A549 (cell line): ENCODE results near the gene KIF1A. TPM values are rescaled to one million over a fixed set of nuclear protein-coding genes. Genes with fewer than 3 reads are reported as not detected.

Experiments used
- ATAC-seq, 2 experiments: fragments of 200-7000 bp in 1 of 2; fragments of >200 bp in 1 of 2; cut with Nextera tagmentation in 1 of 2; cut with Tn5 transposase in 1 of 2; 3 replicates each; pipeline versions ENCODE4 v1.8.0 to v1.9.1; 2018 to 2020; ENCODE audit warnings: mild to moderate bottlenecking in 1 of 2, moderate library complexity in 1 of 2
- CTCF ChIA-PET: fragments of 300-600 bp; sonication (Branson Sonifier 250); formaldehyde crosslinking; extraction: SDS; loops from one replicate; lab custom pipeline; 2021; ENCODE audit warnings: antibody characterized with exemption, inconsistent platforms; lab: Yijun Ruan, JAX
- POLR2A ChIA-PET: fragments of 350-600 bp; formaldehyde crosslinking; extraction: SDS; loops from one replicate; lab custom pipeline; 2021; ENCODE audit warnings: antibody characterized with exemption, inconsistent platforms; lab: Yijun Ruan, JAX
- DNase-seq, 2 experiments: peaks; one replicate each; pipeline versions ENCODE4 v3.0.0 to v3.0.0-alpha.2; 2011 to 2016; ENCODE audit warnings: low read depth in 1 of 2, low spot score in 1 of 2
- FAIRE-seq: peaks from 2 replicates; lab custom pipeline; 2011; peaks lifted over from hg19 to GRCh38; lab: Jason Lieb, UNC
- H3K27ac ChIP-seq, 2 experiments: fragments of >200 bp; sonication (Bioruptor Twin); formaldehyde crosslinking; 3 replicates each; pipeline ENCODE4 v1.5.1; 2016 to 2017
- H3K4me1 ChIP-seq: fragments of >200 bp; sonication (Bioruptor Twin); formaldehyde crosslinking; 3 replicates; pipeline ENCODE4 v1.6.1; 2016
- H3K4me2 ChIP-seq: fragments of >200 bp; sonication (Bioruptor Twin); formaldehyde crosslinking; 3 replicates; pipeline ENCODE4 v1.6.1; 2016
- H3K4me3 ChIP-seq: fragments of >200 bp; sonication (Bioruptor Twin); formaldehyde crosslinking; 3 replicates; pipeline ENCODE4 v1.5.1; 2016
- H3K9me3 ChIP-seq: fragments of >200 bp; sonication (Bioruptor Twin); formaldehyde crosslinking; 3 replicates; pipeline ENCODE4 v1.6.1; 2016
- BHLHE40 ChIP-seq: IDR thresholded peaks from 2 replicates; pipeline ENCODE4 v1.6.1; 2012; ENCODE audit warnings: low read depth, low read length, inconsistent platforms
- CBX8 ChIP-seq: fragments of 200-600 bp; sonication (generic); IDR thresholded peaks from 2 replicates; pipeline ENCODE4 v1.6.1; 2016
- CHD4 ChIP-seq: fragments of 200-600 bp; sonication (generic); IDR thresholded peaks from 2 replicates; pipeline ENCODE4 v1.6.1; 2016; ENCODE audit warnings: antibody characterized with exemption, mild to moderate bottlenecking, borderline replicate concordance
- EP300 ChIP-seq, 2 experiments: fragments of >200 bp; sonication (Bioruptor Twin); formaldehyde crosslinking; IDR thresholded peaks; 2 replicates in 1 of 2; 3 replicates in 1 of 2; pipeline ENCODE4 v1.6.1; 2016 to 2017
- FOXS1 ChIP-seq: fragments of 250-450 bp; sonication (Bioruptor Pico); IDR thresholded peaks from 2 replicates; pipeline ENCODE4 v1.5.0; 2020; ENCODE audit warnings: mild to moderate bottlenecking, moderate library complexity
- KDM5A ChIP-seq: fragments of 200-600 bp; sonication (generic); IDR thresholded peaks from 2 replicates; pipeline ENCODE4 v1.6.1; 2016; ENCODE audit warnings: antibody characterized with exemption, mild to moderate bottlenecking
- MAFK ChIP-seq: fragments of 450-650 bp; IDR thresholded peaks from 2 replicates; pipeline ENCODE4 v1.6.1; 2014; ENCODE audit not compliant: partially characterized antibody
- MAZ ChIP-seq: fragments of 150-350 bp; IDR thresholded peaks from 2 replicates; pipeline ENCODE4 v1.6.1; 2014; ENCODE audit warnings: antibody characterized with exemption, low read depth, low read length, borderline replicate concordance
- POLR2A ChIP-seq: IDR thresholded peaks from 2 replicates; pipeline ENCODE4 v1.6.1; 2012; ENCODE audit warnings: mild to moderate bottlenecking, low read length
- POLR2AphosphoS2 ChIP-seq: conservative IDR thresholded peaks from 2 replicates; pipeline ENCODE4 v1.6.1; 2012; ENCODE audit warnings: low read length, improper control_type of control experiment, inconsistent platforms
- RAD21 ChIP-seq, 2 experiments: fragments of >200 bp in 1 of 2; sonication (Bioruptor Twin) in 1 of 2; formaldehyde crosslinking in 1 of 2; IDR thresholded peaks in 1 of 2; conservative IDR thresholded peaks in 1 of 2; 2 replicates in 1 of 2; 3 replicates in 1 of 2; pipeline ENCODE4 v1.6.1; 2012 to 2018; ENCODE audit warnings: inconsistent platforms in 1 of 2
- RCOR1 ChIP-seq: fragments of 150-350 bp; IDR thresholded peaks from 2 replicates; pipeline ENCODE4 v1.6.1; 2014; ENCODE audit warnings: antibody characterized with exemption, low read length, low read depth
- RNF2 ChIP-seq: fragments of 200-600 bp; sonication (generic); IDR thresholded peaks from 2 replicates; pipeline ENCODE4 v1.6.1; 2016; ENCODE audit warnings: low read depth, mild to moderate bottlenecking, antibody characterized with exemption, moderate library complexity, borderline replicate concordance
- ZC3H11A ChIP-seq: fragments of 450-650 bp; IDR thresholded peaks from 2 replicates; pipeline ENCODE4 v1.6.1; 2014; ENCODE audit warnings: antibody characterized with exemption, mild to moderate bottlenecking
- WGBS: methylation state at CpG from one replicate; pipeline ENCODE4 v1.1.6; 2017; ENCODE audit errors: missing lambda C conversion rate; 5-methylcytosine and 5-hydroxymethylcytosine counted together
- polyA plus RNA-seq, 4 experiments: library from polyadenylated mRNA; depleted of rRNA in 3 of 4; stranded (reverse); fragments of >200 nt; fragmentation: RNase III in 1 of 4; extraction: RNeasy Plus Mini Kit Qiagen cat#74134 plus additional on column Dnase treatment in 1 of 4; gene quantifications; 2 replicates in 3 of 4; 3 replicates in 1 of 4; pipeline ENCODE4 v1.2.3, GENCODE V29; 2011 to 2017
- TF ChIP-seq, protein P1 (sequence below): fragments of 250-450 bp; sonication (Bioruptor Pico); IDR thresholded peaks from 2 replicates; pipeline ENCODE4 v1.5.0; 2021; ENCODE audit warnings: mild to moderate bottlenecking, moderate library complexity, borderline replicate concordance
- TF ChIP-seq, protein P2 (sequence below): fragments of 450-650 bp; IDR thresholded peaks from 2 replicates; pipeline ENCODE4 v1.6.1; 2014; ENCODE audit warnings: antibody characterized with exemption
- TF ChIP-seq, protein P3 (sequence below): fragments of 150-350 bp; IDR thresholded peaks from 2 replicates; pipeline ENCODE4 v1.6.1; 2014; ENCODE audit warnings: low read depth, mild to moderate bottlenecking, low read length
- TF ChIP-seq, protein P4 (sequence below): IDR thresholded peaks from 2 replicates; pipeline ENCODE4 v1.6.1; 2012; ENCODE audit warnings: low read depth, borderline replicate concordance
- TF ChIP-seq, protein P5 (sequence below): fragments of >200 bp; sonication (Bioruptor Twin); formaldehyde crosslinking; IDR thresholded peaks from 3 replicates; pipeline ENCODE4 v1.6.1; 2016

The KIF1A gene
- polyA plus RNA-seq, 2 of the 4 experiments (the other 2 are of a cell fraction): 0.28 to 0.50 TPM

DNA sequence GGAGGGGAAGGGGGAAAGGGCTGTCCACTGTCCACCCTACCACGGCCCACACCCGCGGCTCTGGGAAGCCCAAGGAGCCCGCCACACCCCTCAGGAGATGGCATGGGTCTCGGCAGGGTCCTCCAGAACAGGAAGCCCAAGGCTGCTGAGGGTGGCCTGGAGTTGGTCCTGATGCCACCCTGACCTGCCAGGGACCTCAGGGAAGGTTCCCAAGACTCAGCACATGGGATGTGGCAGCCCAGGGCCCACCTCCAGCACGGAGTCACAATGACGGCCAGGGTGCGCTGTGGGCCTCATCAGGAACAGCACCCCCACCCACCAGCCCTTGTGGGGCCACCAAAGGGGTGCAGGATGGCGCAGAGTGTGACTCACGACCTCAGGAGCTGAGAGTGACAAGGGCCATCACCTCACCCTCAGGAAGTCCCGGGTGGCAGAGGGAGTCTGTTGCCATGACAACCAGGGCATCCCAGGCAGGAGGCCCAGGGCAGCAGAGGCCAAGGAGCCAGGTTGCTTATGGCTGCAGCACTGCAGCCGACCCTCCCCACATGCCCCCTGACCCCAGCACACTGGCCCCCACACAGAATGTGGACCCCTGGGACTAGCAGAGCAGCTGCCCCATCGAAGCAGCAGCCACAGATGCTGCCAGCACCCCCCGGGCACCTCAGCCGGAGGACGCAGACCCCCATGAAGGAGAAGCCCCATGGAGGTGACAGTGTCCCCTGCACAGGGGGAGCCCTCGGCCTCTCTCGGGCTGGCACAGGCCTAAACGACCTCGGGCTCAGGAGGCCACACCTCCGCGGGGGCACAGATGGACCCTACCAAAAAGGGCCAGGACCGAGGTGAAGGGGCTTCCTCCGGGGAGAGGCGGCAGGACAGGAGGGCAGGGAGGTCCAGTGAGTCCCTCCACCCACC lies 34.3 kb downstream of the KIF1A start:
- Histone ChIP-seq H3K27ac (no peak overlapping the region), H3K4me1 (no peaks in the 10 kb centered on the region), H3K4me3 (no peak overlapping the region), H3K4me2 (no peak overlapping the region), H3K9me3 (no peaks in the 10 kb centered on the region)
- 42% methylated on average over 11 of the region's 25 CpGs for WGBS
- POLR2A ChIA-PET: no interaction called here
- FAIRE-seq (no peak), DNase-seq (no peak), ATAC-seq (no peak)
- CTCF ChIA-PET: no interaction called here
- TF ChIP-seq EP300 (IDR thresholded peaks at IDR 0.05) (no peak), CHD4 (no peak), KDM5A (no peak), MAZ (no peak), FOXS1 (CRISPR knock-in tag) (no peak), BHLHE40 (no peak)
- TF ChIP-seq, protein P1, sequence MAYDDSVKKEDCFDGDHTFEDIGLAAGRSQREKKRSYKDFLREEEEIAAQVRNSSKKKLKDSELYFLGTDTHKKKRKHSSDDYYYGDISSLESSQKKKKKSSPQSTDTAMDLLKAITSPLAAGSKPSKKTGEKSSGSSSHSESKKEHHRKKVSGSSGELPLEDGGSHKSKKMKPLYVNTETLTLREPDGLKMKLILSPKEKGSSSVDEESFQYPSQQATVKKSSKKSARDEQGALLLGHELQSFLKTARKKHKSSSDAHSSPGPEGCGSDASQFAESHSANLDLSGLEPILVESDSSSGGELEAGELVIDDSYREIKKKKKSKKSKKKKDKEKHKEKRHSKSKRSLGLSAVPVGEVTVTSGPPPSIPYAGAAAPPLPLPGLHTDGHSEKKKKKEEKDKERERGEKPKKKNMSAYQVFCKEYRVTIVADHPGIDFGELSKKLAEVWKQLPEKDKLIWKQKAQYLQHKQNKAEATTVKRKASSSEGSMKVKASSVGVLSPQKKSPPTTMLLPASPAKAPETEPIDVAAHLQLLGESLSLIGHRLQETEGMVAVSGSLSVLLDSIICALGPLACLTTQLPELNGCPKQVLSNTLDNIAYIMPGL (CRISPR knock-in tag): no peak

DNA sequence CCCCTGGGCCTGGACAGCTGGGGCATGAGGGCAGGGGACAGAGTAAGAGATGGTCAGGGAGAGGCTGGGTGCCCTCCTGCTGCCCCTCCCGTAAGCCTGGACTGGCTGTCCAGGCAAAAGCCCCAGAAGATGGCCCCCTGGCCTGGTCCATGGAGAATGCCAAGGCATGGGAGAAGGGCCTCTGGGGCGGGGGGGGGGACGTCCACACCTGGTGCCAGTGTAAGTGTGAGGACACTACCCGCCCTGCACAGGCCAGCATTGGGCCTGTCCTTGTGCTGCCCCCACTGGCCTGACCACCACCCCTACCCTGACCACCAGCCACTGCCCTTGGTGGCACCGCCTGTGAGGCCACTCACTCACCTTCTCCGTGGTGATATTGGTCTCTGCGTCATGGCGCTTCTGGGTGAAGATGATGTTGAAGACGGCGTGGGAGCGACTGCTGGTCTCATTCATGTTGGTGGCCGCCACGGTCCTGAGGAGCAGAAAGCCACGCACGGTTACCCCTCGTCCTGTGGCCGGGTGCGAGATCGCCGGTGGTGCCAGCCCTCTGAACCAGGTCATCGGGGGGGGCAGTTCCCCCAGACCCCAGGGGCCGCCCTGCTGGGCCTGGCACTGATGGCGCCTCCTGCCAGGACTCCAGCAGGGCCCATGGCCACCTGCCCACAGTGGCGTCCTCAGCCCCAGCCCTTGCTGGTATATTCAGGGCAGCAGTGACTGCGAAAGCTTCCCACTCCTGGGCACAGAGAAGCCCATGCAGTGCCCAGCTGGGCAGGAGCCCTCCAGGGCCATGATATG lies 35.2 kb downstream of the KIF1A start:
- CTCF ChIA-PET: interaction anchor here (0.9 kb wide), 1 partner anchor 25 kb away, joined by 3 read pairs; no protein-coding TSS in a partner anchor
- WGBS: 92% methylated on average over 15 of the region's 25 CpGs
- ATAC-seq: no peak
- Histone ChIP-seq H3K4me3 (no peak overlapping the region), H3K9me3 (no peaks in the 10 kb centered on the region), H3K4me2 (no peak overlapping the region), H3K4me1 (no peaks in the 10 kb centered on the region), H3K27ac (no peak overlapping the region)
- DNase-seq: no peak
- POLR2A ChIA-PET: no interaction called here
- TF ChIP-seq, protein P2, sequence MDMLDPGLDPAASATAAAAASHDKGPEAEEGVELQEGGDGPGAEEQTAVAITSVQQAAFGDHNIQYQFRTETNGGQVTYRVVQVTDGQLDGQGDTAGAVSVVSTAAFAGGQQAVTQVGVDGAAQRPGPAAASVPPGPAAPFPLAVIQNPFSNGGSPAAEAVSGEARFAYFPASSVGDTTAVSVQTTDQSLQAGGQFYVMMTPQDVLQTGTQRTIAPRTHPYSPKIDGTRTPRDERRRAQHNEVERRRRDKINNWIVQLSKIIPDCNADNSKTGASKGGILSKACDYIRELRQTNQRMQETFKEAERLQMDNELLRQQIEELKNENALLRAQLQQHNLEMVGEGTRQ: no peak
- TF ChIP-seq MAFK: no peak
- no peak for TF ChIP-seq POLR2AphosphoS2
- TF ChIP-seq POLR2A: no peak
- TF ChIP-seq, protein P3, sequence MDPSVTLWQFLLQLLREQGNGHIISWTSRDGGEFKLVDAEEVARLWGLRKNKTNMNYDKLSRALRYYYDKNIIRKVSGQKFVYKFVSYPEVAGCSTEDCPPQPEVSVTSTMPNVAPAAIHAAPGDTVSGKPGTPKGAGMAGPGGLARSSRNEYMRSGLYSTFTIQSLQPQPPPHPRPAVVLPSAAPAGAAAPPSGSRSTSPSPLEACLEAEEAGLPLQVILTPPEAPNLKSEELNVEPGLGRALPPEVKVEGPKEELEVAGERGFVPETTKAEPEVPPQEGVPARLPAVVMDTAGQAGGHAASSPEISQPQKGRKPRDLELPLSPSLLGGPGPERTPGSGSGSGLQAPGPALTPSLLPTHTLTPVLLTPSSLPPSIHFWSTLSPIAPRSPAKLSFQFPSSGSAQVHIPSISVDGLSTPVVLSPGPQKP: no peak
- TF ChIP-seq ZC3H11A: no peak
- TF ChIP-seq RCOR1: no peak
- TF ChIP-seq, protein P4, sequence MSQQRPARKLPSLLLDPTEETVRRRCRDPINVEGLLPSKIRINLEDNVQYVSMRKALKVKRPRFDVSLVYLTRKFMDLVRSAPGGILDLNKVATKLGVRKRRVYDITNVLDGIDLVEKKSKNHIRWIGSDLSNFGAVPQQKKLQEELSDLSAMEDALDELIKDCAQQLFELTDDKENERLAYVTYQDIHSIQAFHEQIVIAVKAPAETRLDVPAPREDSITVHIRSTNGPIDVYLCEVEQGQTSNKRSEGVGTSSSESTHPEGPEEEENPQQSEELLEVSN: no peak
- TF ChIP-seq, protein P5, sequence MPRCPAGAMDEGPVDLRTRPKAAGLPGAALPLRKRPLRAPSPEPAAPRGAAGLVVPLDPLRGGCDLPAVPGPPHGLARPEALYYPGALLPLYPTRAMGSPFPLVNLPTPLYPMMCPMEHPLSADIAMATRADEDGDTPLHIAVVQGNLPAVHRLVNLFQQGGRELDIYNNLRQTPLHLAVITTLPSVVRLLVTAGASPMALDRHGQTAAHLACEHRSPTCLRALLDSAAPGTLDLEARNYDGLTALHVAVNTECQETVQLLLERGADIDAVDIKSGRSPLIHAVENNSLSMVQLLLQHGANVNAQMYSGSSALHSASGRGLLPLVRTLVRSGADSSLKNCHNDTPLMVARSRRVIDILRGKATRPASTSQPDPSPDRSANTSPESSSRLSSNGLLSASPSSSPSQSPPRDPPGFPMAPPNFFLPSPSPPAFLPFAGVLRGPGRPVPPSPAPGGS: no peak
- no peak for TF ChIP-seq CBX8
- no peak for TF ChIP-seq RAD21 (conservative IDR thresholded peaks at IDR 0.05 in 1 of 2, IDR thresholded peaks at IDR 0.05 in 1 of 2)
- no peak for TF ChIP-seq RNF2
- no peak for FAIRE-seq
